HG03139 (cell line): Measurements from ENCODE around the gene SMIM35.

Source experiments
- ATAC-seq: cut with Tn5 transposase; IDR thresholded peaks from one replicate; pipeline ENCODE4 v1.9.1; 2021; ENCODE audit not compliant: unreplicated experiment

The SMIM35 gene

DNA sequence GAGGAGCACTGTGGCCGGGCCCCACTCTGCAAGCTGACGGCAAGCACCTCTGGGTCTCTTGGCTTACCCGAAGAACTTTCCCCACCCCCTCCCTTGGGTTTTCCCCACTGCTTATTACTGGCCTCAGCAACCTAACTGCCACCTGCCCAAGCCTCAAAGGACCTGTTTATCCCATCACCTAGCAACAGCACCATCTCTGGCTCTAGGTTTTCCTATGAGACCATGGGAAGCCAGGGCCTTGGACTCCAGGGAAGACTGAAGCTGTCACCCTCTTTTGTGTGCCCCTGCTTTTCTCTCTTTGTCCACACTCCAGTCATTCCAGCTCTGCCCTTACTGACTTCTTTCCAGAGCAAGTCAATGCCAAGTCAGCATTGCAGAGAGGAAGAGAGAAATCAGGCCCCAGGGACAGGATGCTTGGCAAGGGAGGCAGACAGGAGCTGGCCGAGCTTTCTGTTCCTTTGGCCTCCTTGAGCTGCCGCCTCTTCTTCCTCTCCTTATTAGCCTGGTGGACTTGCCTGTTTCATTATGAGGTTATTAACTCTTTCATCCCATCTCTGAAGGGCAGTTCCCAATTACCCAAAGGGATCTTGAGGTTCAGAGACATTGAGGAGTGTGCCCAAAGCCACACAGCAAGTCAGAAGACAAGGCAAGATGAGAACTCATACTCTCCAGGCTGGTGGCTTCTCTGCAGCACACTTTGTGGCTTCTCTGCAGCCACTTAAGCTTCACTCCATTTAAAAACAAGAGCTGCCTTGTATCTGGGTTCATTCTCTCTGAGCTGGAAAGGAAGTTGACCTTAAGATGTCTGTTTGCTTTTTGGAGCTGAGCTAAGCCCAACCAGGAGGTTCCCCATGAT, at the start of gene SMIM35:
SMIM35 (minus strand) TSS at position 51 of the 856 bp plus-strand sequence. CDS start 206 bp downstream, outside the sequence.
- no peak for ATAC-seq

DNA sequence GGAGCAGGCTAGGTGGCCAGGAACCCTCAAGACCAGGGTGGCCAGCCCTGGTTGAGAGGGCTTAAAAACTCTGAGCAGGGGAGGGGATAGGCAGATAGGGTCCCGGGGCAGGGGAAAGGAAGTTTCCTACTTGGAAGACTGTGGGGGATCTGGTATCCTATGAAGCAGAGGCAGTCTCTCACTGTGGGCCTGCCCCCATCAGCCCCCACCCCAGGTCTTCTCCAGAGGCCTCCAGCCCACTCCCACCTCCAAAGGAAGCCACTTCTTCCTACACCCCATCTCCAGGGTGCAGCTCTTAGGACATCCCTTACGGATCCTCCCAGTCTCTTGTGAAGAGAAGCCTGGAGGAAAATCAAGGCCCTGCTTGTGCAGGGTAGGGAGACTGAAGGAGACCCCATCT, 49.6 kb upstream of the SMIM35 start:
- ATAC-seq = no peak

DNA sequence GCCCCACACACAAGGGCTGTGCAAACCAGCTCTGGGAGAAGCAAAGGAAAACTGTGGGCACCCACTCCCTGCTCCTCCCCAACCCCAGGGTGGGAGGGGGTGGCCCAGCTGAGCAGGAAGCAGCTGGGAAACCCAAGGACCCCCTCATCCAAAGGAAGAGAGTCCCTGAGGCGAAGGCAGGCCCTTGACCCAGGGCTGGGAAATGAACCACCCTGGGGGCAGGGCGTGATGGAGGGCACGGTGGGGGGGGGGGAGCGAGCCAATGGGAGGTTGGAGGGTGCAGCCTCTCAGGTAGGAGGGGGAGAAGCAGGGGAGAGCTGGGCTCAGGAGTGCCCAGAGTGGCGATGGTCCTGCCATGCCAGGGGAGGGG, 49.0 kb upstream of the SMIM35 start:
- no peak for ATAC-seq

DNA sequence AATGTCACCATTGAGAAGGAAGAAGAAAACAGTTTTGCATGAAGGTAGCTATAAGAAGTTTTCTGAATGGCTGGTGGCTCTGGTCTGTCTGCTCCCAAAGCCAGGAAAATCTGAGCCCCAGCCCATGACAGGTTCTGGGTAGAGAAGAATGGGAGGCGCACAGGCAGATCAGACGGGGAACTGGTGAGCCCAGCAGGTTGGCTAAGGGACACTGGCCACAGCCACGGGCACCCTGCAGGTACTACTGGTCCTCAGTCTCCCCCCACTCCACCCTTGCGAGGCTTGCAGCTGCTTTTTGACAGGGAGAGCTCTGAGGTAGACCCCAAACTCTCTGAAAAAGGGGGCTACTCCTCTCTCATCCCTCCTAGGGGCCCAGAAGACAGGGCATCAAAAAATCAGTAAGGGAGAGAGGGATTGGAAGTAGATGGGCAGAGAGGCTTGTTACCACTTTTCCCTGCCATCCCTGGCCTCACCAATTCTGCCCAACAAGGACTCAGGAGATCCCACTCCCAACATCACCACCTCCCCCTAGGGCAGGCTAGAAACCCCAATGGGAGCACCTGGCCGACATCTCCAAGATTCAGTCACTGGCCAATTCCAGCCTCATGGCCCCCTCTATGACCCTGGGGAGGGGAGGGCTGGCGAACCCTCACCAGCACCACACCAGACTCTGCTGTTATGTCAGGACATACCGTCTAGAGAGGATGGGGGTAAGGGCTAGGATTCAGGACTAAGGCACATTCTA, 48.5 kb upstream of the SMIM35 start:
- no peak for ATAC-seq

GRCh38 chr11:118133816-118134215, 47.1 kb upstream of the SMIM35 start:
- no peak for ATAC-seq

DNA sequence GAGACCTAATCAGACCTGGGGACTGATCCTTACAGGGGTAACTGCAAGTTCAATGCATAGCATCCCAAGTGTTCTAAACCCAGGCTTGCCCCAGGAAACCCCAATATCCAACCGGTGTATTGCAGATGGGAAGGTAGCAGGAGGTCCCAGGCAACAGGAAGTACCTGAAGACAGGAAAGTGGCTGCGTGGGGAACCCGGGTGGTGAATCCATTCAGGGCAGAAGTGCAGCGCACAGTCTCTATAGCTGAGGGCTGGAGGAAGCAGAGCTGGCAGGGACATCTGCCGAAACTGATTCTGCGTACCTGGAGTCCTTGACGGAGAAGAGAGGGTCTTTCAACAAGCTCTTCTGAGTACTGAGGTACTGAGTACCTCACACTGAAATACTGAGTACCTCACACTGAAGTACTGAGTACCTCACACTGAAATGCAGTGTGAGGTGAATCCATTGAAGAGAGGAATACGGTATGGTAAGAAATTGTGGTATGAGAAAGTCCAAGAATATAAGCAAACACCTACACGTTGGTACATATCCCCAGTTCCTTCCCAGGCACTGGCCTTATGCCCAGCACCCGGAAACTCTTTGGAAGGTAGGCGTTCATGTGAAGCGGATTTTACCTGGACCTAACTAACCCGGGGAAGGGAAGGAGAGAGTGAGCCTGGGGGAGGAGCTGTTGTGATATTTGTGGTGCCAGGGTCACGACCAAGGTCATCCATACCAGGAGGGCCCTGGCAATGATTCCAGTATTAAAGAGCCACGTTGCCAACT, 45.8 kb upstream of the SMIM35 start:
- ATAC-seq = no peak

DNA sequence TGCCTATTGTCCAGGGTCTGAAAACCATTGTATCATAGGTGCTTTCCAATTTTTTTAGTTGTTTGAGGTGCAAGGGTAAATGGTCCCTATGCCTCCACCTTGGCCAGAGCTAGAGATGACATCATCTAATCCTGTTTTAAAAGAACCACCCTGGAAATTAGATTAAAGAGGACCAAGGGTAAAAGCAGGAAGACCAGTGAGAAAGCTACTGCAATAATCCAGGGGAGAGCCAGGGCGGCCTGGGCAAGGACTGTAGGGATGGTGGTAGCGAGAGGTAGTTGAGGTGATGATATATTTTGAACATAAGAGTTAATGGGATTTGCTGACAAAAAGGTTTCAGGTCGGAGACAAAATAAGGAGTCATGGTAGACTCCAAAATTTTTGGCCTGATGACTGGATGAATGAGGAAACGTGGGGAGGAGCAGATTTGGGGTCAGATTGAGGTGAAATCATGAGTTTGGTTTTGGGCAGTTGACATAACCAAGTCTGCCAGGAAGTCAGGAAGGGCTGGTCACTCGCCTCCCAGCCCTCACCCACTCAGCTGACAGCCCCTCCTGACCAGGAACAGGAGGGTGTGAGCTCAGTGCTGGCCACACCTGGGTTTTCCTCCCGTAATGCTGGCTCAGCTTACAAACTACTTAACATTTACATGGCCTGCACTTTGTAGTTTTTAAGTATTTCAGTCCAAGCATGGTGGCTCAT, 42.9 kb upstream of the SMIM35 start:
- ATAC-seq = no peak

- no peak for ATAC-seq
These were observed 42.1 kb upstream of the SMIM35 start for GRCh38 chr11:118128721-118129470.

DNA sequence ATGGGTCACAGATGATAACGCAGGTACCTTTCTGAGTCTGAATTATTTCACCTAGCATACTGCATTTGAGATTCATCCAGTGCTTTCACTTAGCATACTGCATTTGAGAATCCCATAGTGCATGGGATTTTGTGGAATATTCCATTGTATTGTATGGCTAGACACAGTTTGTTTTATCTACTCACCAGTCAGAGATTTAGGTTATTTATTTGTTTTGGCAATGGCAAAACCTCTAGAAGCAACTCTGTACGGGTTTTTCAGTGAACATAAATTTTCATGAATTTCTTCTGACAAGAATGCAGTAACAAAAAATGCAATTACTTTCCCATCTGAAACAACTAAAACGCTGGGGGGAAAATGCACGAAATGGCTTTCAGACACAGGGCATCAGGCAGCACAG, 41.5 kb upstream of the SMIM35 start:
- ATAC-seq = no peak

DNA sequence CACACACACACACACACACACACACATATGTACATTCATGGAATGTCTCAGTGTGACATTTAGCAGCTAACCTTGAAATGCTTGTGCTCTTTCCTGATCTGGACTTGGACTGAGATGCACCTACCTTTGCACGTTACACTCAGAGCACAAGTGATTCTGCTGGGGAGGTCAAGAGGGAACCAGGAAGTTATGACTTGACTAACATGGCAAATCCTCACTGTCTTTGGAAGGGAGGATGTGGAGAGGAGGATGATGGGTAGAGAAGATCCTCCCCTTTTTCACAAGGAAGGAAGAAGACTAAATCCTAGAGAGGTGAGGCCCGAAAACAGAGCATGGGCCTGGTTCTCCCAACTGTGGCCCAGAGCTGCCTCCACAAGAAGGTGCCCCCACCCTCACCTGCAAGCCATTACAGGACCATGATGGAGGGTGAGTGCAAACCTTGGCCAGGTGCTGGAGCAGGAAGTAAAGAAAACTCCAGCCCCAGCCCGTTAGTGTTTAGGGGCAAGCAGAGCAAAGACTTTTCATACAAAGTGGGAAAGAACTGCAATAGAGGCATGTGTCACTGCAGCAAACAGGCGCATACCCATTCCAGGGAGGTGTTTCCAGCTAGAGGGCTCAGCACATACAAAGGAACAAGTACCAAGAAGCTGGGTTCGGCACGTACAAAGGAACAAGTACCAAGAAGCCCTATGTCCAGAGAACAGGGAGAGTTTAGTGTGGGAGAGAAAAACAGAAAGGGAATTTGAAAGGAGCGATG, 39.5 kb upstream of the SMIM35 start:
- ATAC-seq = no peak

DNA sequence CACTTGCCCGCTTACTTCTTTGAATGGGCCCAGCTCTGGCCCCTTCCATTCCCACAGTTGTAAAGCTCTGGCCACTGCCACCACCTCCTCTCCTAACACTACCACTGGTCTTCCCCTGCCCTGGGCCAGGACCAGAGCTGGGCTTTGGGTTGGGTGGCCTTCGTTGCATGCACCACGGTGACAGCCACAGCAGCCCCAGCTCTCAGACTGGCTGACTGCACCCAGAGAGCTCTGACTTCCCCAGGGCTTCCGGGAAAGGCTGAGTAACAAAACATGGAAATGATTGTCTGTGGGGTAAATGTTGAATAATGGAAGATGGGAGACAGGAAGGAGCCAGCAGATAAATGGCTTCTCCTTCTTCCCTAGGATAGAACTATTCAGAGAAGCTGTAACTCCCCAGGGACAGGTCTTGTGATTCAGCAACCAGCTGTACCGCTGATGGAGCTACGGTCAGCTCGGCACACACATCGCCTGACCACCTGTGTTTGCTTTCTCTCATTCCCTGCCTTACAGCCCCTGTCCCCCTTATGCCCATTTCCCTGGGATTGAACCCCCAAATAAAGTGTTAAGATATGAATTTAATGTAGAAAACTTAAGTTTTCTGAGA, 38.3 kb upstream of the SMIM35 start:
- ATAC-seq = no peak

GRCh38 chr11:118120793-118121192, 34.0 kb upstream of the SMIM35 start:
- no peak for ATAC-seq

- no peak for ATAC-seq
These were observed 31.2 kb upstream of the SMIM35 start for GRCh38 chr11:118117790-118118601.

- ATAC-seq = no peak
These were observed 28.3 kb upstream of the SMIM35 start for GRCh38 chr11:118115048-118115447.

- ATAC-seq = no peak
These were observed 27.5 kb upstream of the SMIM35 start for GRCh38 chr11:118114266-118114665.

DNA sequence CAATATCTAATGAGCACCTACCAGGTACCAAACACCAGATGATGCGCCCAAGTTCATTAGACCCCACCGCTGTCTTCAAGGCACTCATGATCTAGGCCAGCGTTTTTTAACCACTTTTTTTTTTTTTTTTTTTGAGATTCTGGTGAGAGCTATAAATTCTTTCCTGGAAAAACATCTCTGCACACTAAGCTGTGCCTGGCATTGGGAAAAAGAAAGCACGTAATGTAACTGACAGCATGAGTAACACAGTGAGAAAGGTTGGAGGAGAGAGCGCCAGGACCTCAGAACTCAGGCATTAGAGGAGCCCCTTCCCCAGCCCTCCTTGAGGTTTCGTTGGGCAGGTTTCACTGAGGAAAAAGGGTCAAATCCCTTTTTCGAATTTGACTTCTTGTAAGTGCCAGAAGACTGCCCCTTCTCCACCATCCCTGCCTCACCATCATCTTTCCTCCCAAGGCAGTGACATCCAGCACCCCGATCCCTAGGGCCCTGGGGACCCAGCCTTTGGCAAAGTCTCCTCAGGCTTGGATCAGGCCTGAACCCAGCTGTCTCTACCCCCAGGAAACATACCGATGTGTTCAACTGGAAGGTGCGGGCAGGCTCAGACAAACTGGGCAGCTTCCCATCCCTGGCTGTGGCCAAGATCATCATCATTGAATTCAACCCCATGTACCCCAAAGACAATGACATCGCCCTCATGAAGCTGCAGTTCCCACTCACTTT, 26.1 kb upstream of the SMIM35 start:
- no peak for ATAC-seq

DNA sequence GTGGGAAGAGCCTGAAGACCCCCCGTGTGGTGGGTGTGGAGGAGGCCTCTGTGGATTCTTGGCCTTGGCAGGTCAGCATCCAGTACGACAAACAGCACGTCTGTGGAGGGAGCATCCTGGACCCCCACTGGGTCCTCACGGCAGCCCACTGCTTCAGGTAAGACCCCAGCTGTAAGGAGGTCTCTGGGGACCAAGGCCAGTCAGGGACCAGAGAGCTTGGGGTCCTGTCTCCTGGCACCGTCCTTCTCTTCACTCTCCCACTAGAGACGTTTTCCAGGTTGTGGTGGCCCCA, 24.9 kb upstream of the SMIM35 start:
- no peak for ATAC-seq
